CD4-positive, CD25-positive, alpha-beta regulatory T cell (primary cell): ENCODE data around the gene PEMT. TPM values are rescaled to one million over a fixed set of nuclear protein-coding genes. Genes with fewer than 3 reads are reported as not detected.

Experiments used
- ATAC-seq, 2 donors: fragments of 150-1000 bp; cut with Tn5 transposase; one replicate each; pipeline ENCODE4 v1.10.0; 2021; ENCODE audit warnings: low read depth in 2 of 2, moderate number of reproducible peaks in 2 of 2, moderate library complexity in 1 of 2
- DNase-seq, 3 donors: peaks; one replicate each; pipeline versions ENCODE4 v3.0.0 to v3.0.0-alpha.2; 2012 to 2022; ENCODE audit warnings: mixed read lengths in 1 of 3
- H3K27ac ChIP-seq: one replicate; pipeline ENCODE4 v1.7.0; 2013; ENCODE audit warnings: mild to moderate bottlenecking, low read length; ENCODE audit not compliant: insufficient read depth, poor library complexity, severe bottlenecking
- H3K27me3 ChIP-seq: one replicate; pipeline ENCODE4 v1.7.0; 2013; ENCODE audit warnings: low read length; ENCODE audit not compliant: control insufficient read depth, insufficient read depth
- H3K36me3 ChIP-seq: one replicate; pipeline ENCODE4 v1.7.0; 2013; ENCODE audit warnings: mild to moderate bottlenecking, low read length, moderate library complexity; ENCODE audit not compliant: control insufficient read depth, insufficient read depth
- H3K4me1 ChIP-seq: 2 replicates; pipeline ENCODE4 v1.7.0; 2013; ENCODE audit warnings: mild to moderate bottlenecking, low read length; ENCODE audit not compliant: insufficient read depth, control insufficient read depth, poor library complexity, severe bottlenecking
- H3K4me3 ChIP-seq: one replicate; pipeline ENCODE4 v1.7.0; 2013; ENCODE audit warnings: low read depth, mild to moderate bottlenecking, low read length, moderate library complexity
- H3K9me3 ChIP-seq, 2 experiments: 1 replicate in 1 of 2; 2 replicates in 1 of 2; pipeline ENCODE4 v1.7.0; 2013; ENCODE audit warnings: low read length in 2 of 2, mild to moderate bottlenecking in 1 of 2, moderate library complexity in 1 of 2; ENCODE audit not compliant: control insufficient read depth in 2 of 2
- H3K27ac Mint-ChIP-seq, 3 donors: one replicate each; pipeline ENCODE4 v1.8.0; 2020 to 2022; ENCODE audit warnings: mild to moderate bottlenecking in 3 of 3, mixed read lengths in 3 of 3, moderate library complexity in 2 of 3
- H3K27me3 Mint-ChIP-seq: one replicate; pipeline ENCODE4 v1.8.0; 2022; ENCODE audit warnings: mild to moderate bottlenecking, mixed read lengths
- H3K36me3 Mint-ChIP-seq: one replicate; pipeline ENCODE4 v1.8.0; 2020; ENCODE audit warnings: mixed read lengths
- H3K4me1 Mint-ChIP-seq, 4 donors: one replicate each; pipeline ENCODE4 v1.8.0; 2020 to 2022; ENCODE audit warnings: mixed read lengths in 4 of 4, mild to moderate bottlenecking in 1 of 4
- H3K4me3 Mint-ChIP-seq, 4 donors: one replicate each; pipeline ENCODE4 v1.8.0; 2020 to 2022; ENCODE audit warnings: mild to moderate bottlenecking in 4 of 4, mixed read lengths in 4 of 4, moderate library complexity in 3 of 4
- H3K9me3 Mint-ChIP-seq, 7 donors: one replicate each; pipeline ENCODE4 v1.8.0; 2020 to 2022; ENCODE audit warnings: mixed read lengths in 7 of 7, mild to moderate bottlenecking in 3 of 7, moderate library complexity in 2 of 7
- polyA plus RNA-seq, 4 donors: library from polyadenylated mRNA; unstranded; fragments of 300-500 nt; fragmentation: Illumina TruSeq; gene quantifications; one replicate each; pipeline ENCODE4 v1.2.3, GENCODE V29; 2021
- total RNA-seq: library from RNA; stranded (reverse); gene quantifications from one replicate; pipeline ENCODE4 v1.2.3, GENCODE V29; 2022

Gene PEMT
- total and polyA plus RNA-seq, 5 donors from 2014 or later, result 13.2 to 33.2 (median 27.3) TPM

DNA sequence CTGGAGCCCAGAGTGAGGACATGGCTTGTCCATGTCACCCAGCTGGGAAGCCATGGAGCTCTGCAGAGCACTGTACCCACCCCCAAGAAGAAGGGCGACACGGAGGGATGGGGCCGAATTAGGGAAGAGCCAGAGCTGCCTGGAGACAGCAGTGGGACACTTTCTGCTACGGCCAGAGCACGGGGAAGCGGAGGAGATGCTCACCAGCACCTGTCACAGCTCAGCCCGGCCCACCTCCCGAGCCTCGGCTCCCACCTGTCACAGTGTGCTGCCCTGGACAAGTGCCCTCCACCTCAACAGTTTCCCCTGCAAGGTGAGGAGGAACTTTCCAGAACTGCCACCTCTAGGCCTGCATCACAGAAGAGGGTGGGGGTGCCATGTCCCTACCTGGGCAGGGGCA, 36.4 kb downstream of the PEMT start:
- no peaks in the 10 kb centered on the region for H3K9me3 Mint-ChIP-seq
- Histone ChIP-seq H3K4me3 (no peak overlapping the region), H3K27me3 (no peaks in the 10 kb centered on the region), H3K36me3 (no peaks in the 10 kb centered on the region), H3K27ac (no peak overlapping the region), H3K9me3 (no peaks in the 10 kb centered on the region), H3K4me1 (no peaks in the 10 kb centered on the region)
- H3K4me3 Mint-ChIP-seq, result no peak overlapping the region
- H3K27me3 Mint-ChIP-seq, result no peaks in the 10 kb centered on the region
- DNase-seq (no peak), ATAC-seq (no peak)
- peaks cover 0 to 5% (median 1%) of the 10 kb centered on the region in 4 donors for H3K4me1 Mint-ChIP-seq
- H3K36me3 Mint-ChIP-seq, result no peaks in the 10 kb centered on the region
- peak overlapping the region in 1 of 3 donors; percentile 79 for H3K27ac Mint-ChIP-seq

DNA sequence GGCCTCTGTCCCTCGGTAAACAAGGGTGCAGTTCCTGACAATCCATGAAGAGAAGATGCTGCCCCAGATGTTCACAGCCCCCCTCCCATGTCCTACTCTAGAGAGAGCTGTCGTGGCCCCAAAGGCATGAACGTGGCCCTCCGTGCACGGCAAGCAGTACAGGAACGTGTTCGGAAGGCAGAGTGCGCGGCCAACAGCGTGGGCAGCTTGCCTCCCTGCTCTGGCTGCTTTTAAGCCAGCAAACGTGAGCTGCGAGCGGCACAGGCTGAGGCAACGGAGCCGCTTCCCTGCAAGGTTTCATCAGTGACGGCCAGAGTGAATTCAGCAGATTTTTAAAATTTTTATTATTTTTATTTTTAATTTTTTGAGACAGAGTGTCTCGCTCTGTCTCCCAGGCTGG, 37.2 kb downstream of the PEMT start:
- Mint-ChIP-seq H3K4me1 (peaks cover 0 to 5% (median 1%) of the 10 kb centered on the region in 4 donors), H3K27me3 (no peaks in the 10 kb centered on the region), H3K4me3 (no peak overlapping the region), H3K9me3 (no peaks in the 10 kb centered on the region), H3K27ac (no peak overlapping the region), H3K36me3 (no peaks in the 10 kb centered on the region)
- no peaks in the 10 kb centered on the region for H3K4me1 ChIP-seq
- H3K27me3 ChIP-seq, result no peaks in the 10 kb centered on the region
- no peak overlapping the region for H3K27ac ChIP-seq
- no peak overlapping the region for H3K4me3 ChIP-seq
- no peaks in the 10 kb centered on the region for H3K36me3 ChIP-seq
- DNase-seq (no peak), ATAC-seq (no peak)
- H3K9me3 ChIP-seq, result no peaks in the 10 kb centered on the region

DNA sequence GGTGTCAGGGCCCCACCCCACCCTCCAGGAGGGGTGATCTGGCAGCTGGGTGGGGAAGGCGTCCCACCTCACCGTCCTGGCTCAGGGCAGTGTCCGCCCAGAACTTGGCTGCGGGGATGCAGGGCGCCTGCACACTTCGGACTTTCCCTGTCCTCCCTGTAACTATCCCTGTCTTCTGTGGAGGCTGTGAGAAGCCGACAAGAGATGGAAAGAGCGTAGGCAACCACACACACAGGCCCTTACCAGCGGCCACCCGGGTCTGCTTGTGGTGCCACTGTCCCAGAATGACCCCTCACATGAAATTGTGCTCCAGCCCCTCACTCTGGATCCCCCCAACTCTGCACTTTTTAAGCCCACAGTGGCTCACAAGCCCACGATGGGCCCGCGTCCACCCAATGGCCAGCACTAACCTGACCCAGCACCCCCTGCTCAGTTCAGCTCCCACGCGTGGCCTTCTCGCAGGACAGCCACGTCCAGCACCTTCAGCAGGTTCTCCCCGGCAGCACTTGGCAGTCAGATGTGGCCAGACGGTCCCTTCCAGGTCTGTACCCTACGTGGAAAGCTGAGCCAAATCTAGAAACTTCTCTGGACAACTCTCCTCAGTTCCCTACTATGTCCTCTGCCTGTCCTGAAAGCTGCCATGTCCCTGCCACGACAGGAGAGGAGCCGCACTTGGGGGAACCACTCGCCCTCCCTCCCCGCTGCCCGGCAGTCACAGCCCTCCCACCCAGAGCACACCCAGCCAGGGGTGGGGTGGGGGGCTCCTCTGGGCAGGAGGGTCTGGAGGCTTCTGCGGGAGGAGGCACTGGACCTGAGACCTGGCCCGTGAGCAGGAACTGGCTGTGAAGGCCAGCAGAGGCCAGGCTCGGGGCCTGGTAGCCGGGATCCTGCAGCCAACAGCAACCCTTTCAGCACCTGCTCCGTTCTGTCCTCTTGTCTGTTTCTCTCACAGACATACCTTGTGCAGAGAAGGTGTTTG, 38.0 kb downstream of the PEMT start:
- Histone ChIP-seq H3K27ac (no peak overlapping the region), H3K9me3 (no peaks in the 10 kb centered on the region), H3K27me3 (no peaks in the 10 kb centered on the region), H3K36me3 (no peaks in the 10 kb centered on the region), H3K4me1 (no peaks in the 10 kb centered on the region), H3K4me3 (no peak overlapping the region)
- Mint-ChIP-seq H3K4me1 (peaks cover 0 to 5% (median 1%) of the 10 kb centered on the region in 4 donors), H3K27ac (no peak overlapping the region), H3K27me3 (no peaks in the 10 kb centered on the region), H3K9me3 (no peaks in the 10 kb centered on the region), H3K4me3 (no peak overlapping the region), H3K36me3 (no peaks in the 10 kb centered on the region)
- DNase-seq (no peak), ATAC-seq (no peak)

DNA sequence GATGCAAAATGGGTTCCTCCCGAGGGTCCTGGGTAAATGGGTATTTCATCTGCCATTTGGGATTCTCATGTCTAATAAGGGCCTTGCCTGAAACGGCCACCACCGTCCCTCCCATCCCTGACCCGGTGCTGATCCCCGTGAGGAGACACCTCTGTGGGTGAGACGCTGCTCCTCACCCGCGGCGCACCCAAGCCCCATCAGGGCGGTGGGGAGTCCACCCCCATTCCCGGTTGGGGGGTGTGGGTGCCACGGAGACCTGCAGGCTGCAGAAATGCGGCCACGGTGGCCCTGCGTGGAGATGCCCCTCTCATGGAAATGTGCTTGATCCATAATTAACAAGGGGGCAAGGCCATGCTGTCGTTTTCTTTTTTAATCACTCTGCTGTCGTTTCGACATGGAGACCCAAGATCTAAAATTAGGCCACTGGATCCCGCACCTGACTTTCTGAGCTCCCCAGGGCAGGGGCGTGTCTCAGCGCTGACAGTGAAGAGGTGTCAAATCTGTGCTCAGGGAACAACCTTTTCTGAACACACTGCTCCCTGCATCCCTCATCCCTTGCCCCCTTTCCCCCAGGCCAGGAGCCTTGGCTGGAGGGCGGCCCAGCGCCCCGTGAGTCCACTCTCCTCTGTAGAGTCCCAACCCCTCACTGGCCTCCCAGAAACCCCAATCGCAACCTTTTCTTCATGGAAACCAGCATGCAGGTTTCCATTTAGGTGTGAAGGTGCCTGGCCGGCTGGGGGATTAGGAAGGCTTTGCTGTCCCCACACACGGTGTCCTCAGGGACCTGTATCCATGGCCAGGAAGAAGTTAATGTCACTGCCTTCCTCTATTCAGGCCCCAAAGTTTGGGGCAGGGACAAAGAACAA, 38.9 kb downstream of the PEMT start:
- H3K27me3 Mint-ChIP-seq, result no peaks in the 10 kb centered on the region
- peaks cover 0 to 5% (median 1%) of the 10 kb centered on the region in 4 donors for H3K4me1 Mint-ChIP-seq

DNA sequence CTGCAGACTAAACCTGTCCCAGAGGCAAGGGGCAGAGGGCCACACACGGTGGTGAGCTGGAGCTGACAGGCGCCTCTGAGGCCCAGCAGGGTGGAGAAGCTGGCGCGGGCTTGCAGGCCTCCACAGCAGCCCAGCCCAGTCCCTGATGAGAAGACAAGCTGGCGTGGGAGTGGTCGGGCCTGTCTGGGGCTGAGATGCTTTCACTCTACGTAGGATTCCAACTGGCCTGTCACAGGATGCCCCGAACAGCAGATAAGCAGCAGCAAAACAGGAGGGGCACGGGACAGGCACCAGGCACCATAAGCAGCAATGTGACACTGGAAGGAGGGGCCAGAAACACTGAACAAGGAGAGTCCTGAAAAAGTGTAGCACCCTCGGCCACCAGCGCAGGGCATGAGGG, 40.1 kb downstream of the PEMT start:
- no peaks in the 10 kb centered on the region for H3K9me3 Mint-ChIP-seq
- H3K27ac ChIP-seq, result no peak overlapping the region
- peaks cover 4% of the 10 kb centered on the region for H3K36me3 Mint-ChIP-seq
- H3K27me3 ChIP-seq, result no peaks in the 10 kb centered on the region
- H3K27me3 Mint-ChIP-seq, result no peaks in the 10 kb centered on the region
- DNase-seq (no peak), ATAC-seq (no peak)
- H3K36me3 ChIP-seq, result no peaks in the 10 kb centered on the region
- no peak overlapping the region for H3K4me3 Mint-ChIP-seq
- no peak overlapping the region for H3K27ac Mint-ChIP-seq
- H3K4me1 ChIP-seq, result no peaks in the 10 kb centered on the region
- no peak overlapping the region for H3K4me3 ChIP-seq
- H3K9me3 ChIP-seq, result no peaks in the 10 kb centered on the region
- peaks cover 0 to 5% (median 1%) of the 10 kb centered on the region in 4 donors for H3K4me1 Mint-ChIP-seq

More for the DNA sequence above, 38.9 kb downstream of the PEMT start:
- Histone ChIP-seq H3K9me3 (no peaks in the 10 kb centered on the region), H3K27me3 (no peaks in the 10 kb centered on the region), H3K4me3 (no peak overlapping the region), H3K27ac (no peak overlapping the region), H3K4me1 (no peaks in the 10 kb centered on the region), H3K36me3 (no peaks in the 10 kb centered on the region)
- H3K9me3 Mint-ChIP-seq, result no peaks in the 10 kb centered on the region
- peaks cover 3% of the 10 kb centered on the region for H3K36me3 Mint-ChIP-seq
- no peak overlapping the region for H3K4me3 Mint-ChIP-seq
- no peak for DNase-seq
- no peak overlapping the region for H3K27ac Mint-ChIP-seq
- ATAC-seq, result no peak

DNA sequence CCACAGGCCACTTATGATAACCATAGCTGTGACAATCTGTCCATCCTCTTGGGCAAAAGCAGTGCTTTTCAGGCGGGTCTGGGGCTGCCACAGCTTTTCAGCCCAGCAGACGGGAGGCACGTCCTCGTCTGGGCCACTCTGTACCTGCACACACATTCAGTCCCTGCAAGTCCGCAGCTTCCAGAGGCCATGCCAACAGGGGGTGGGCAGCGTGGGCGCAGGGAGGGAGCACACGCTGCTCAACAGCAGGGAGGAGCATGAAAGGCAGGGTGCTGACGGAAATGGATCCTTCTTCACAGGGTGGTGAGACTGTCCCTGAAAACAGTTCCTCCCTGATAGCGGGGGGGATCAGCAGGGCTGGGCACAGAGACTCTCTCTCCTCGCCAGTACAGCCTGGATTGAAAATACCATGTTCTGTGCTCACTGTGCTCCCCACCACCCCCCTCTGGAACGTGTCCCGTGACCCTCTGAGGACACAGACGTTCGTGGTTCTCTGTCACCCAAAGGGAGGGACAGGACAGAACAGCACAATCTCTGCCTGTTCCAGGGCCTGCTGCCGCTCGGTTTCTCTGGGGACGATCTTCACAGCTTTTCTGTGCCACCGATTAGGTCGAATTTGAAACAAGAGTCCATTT, 41.7 kb downstream of the PEMT start:
- no peaks in the 10 kb centered on the region for H3K4me1 ChIP-seq
- Mint-ChIP-seq H3K27ac (no peak overlapping the region), H3K4me1 (peaks cover 0 to 3% (median under 1%) of the 10 kb centered on the region in 4 donors), H3K9me3 (no peaks in the 10 kb centered on the region), H3K36me3 (peaks cover 4% of the 10 kb centered on the region), H3K27me3 (no peaks in the 10 kb centered on the region), H3K4me3 (no peak overlapping the region)
- no peaks in the 10 kb centered on the region for H3K9me3 ChIP-seq
- H3K4me3 ChIP-seq, result no peak overlapping the region
- DNase-seq (no peak), ATAC-seq (no peak)
- no peaks in the 10 kb centered on the region for H3K36me3 ChIP-seq
- no peaks in the 10 kb centered on the region for H3K27me3 ChIP-seq
- H3K27ac ChIP-seq, result no peak overlapping the region

DNA sequence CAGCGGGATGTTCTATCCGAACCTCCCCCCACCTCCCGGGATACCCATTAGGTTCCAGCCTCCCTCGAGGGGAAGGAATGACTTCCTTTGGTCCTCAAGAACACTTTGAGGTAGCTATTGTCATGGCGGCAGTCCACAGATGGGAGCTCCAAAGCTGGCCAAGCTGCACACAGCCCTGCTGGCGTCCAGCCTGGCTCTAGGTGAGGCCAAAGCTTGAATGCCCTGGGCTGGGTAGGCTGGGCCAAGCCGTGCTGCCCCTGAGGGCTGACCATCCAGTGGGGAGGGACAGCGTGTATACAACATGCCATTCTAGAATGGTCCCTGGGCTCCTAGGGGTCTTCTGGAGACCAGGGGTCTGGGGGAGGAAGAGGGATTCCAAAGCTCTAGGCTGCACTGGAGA, 43.5 kb downstream of the PEMT start:
- no peaks in the 10 kb centered on the region for H3K27me3 ChIP-seq
- peak overlapping the region in 1 of 3 donors; percentile 30 for H3K27ac Mint-ChIP-seq
- no peak for ATAC-seq
- peaks cover 0 to 3% (median 0%) of the 10 kb centered on the region in 4 donors for H3K4me1 Mint-ChIP-seq
- H3K36me3 ChIP-seq, result no peaks in the 10 kb centered on the region
- no peak overlapping the region for H3K27ac ChIP-seq
- H3K4me1 ChIP-seq, result no peaks in the 10 kb centered on the region
- DNase-seq, result no peak
- H3K27me3 Mint-ChIP-seq, result no peaks in the 10 kb centered on the region
- no peaks in the 10 kb centered on the region for H3K9me3 Mint-ChIP-seq
- H3K4me3 Mint-ChIP-seq, result no peak overlapping the region
- no peak overlapping the region for H3K4me3 ChIP-seq
- no peaks in the 10 kb centered on the region for H3K9me3 ChIP-seq
- peaks cover 4% of the 10 kb centered on the region for H3K36me3 Mint-ChIP-seq
